Esophagus squamous epithelium (tissue), 5 donors: ENCODE results near the gene SPRR2D. TPM values are rescaled to one million over a fixed set of nuclear protein-coding genes. Genes with fewer than 3 reads are reported as not detected.

Experiments used
- DNase-seq: peaks from one replicate; lab custom pipeline; 2025; lab: John Stamatoyannopoulos, UW
- H3K27ac ChIP-seq, 4 donors: fragments of 200-600 bp; sonication (generic); one replicate each; pipeline ENCODE4 v1.5.1; 2016 to 2019; ENCODE audit warnings: mild to moderate bottlenecking in 1 of 4
- H3K27me3 ChIP-seq, 4 donors: fragments of 200-600 bp; sonication (generic); 1 replicate in 3 of 4; 2 replicates in 1 of 4; pipeline versions ENCODE4 v1.5.1 to v1.6.0; 2017 to 2021; ENCODE audit warnings: antibody characterized with exemption in 1 of 4
- H3K36me3 ChIP-seq, 3 donors: fragments of 200-600 bp; sonication (generic); one replicate each; pipeline ENCODE4 v1.5.1; 2016 to 2019
- H3K4me1 ChIP-seq, 3 donors: fragments of 200-600 bp; sonication (generic); one replicate each; pipeline ENCODE4 v1.5.1; 2017 to 2019
- H3K4me3 ChIP-seq, 4 donors: fragments of 200-600 bp; sonication (generic); 1 replicate in 3 of 4; 2 replicates in 1 of 4; pipeline ENCODE4 v1.5.1; 2016 to 2019; ENCODE audit warnings: mild to moderate bottlenecking in 2 of 4, moderate library complexity in 1 of 4
- H3K9me3 ChIP-seq, 3 donors: fragments of 200-600 bp; sonication (generic); one replicate each; pipeline ENCODE4 v1.5.1; 2016 to 2019
- POLR2A ChIP-seq, 4 donors: fragments of 450-650 bp; IDR thresholded peaks; one replicate each; pipeline ENCODE4 v1.6.1; 2017; ENCODE audit warnings: antibody characterized with exemption in 4 of 4, mild to moderate bottlenecking in 4 of 4, moderate library complexity in 3 of 4
- WGBS, 2 donors: methylation state at CpG; one replicate each; pipeline ENCODE4 v1.1.5; 2018; 5-methylcytosine and 5-hydroxymethylcytosine counted together
- intact Hi-C: fragments of 100-400 bp; cut with DNase I; formaldehyde crosslinking; loops from one replicate; pipeline ENCODE4 v1.15.0; 2022
- small RNA-seq, 4 donors: library from RNA; depleted of rRNA; stranded (forward); fragments of <200 nt; gene quantifications; one replicate each; pipeline ENCODE3, GENCODE V24; 2016
- total RNA-seq, 4 donors: library from RNA; depleted of rRNA; stranded (reverse); fragments of >200 nt; gene quantifications; one replicate each; pipeline ENCODE4 v1.1.0, GENCODE V29; 2016
- TF ChIP-seq, protein P1 (sequence below), 6 experiments: fragments of 450-650 bp in 4 of 6; fragments of 200-600 bp in 2 of 6; sonication (generic) in 2 of 6; IDR thresholded peaks; one replicate each; pipeline ENCODE4 v1.5.1; 2016 to 2019; ENCODE audit warnings: antibody characterized with exemption in 6 of 6, mild to moderate bottlenecking in 4 of 6, moderate library complexity in 4 of 6
- donor health status: DM: yes; HTN: yes; CAD: no.

The SPRR2D gene
- total RNA-seq, 4 donors from 2014 or later, result 8.2 to 1,680 (median 542) TPM

DNA sequence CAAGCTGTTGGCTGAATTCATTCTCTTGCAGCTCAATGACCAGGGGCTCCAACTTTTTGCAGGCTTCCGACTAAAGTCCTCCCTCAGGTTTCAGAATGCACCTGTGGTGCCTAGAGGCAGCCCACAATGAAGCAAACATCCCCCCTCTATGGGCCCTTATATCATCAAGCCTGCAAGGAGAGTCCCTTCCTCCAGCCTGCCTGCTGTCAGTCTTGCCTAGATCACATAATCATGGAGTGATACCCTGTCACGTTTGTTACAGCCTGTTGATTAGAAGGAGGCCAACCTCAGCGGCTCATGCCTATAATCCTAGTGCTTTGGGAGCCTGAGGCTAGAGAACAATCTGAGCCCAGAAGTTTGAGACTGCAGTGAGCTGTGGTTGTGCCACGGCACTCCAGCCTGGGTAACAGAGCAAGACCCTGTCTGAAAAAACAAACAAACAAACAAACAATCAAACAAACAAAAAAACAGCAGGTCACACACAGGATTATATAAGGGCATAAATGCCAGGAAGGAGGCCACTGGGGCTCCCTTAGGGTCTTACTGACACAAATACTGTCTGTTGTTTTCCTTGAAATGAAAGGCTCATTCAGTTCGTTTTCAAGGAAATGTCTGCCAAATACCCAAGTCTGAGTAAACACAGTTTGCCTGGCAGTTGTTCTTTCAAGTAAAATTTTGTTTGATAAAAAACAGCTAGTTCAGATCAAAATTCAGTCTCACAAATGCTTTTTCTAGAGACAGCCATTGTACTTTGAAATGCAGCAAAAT lies 44.1 kb downstream of the SPRR2D start:
- peaks cover 0 to 43% (median 0%) of the 10 kb centered on the region in 3 donors for H3K4me1 ChIP-seq
- H3K4me3 ChIP-seq, result no peak overlapping the region
- H3K27me3 ChIP-seq, result no peaks in the 10 kb centered on the region
- intact Hi-C loops, result no loop called here
- peak overlapping the region in 3 of 4 donors; percentile 2 to 56 (median 51) for H3K27ac ChIP-seq
- H3K9me3 ChIP-seq, result peaks cover 0 to 3% (median 0%) of the 10 kb centered on the region in 3 donors
- no peaks in the 10 kb centered on the region for H3K36me3 ChIP-seq
- 21 to 45% methylated on average over 2 to 4 of the region's 5 CpGs for WGBS, 2 donors
- DNase-seq, result no peak
- no peak for TF ChIP-seq POLR2A (IDR thresholded peaks at IDR 0.05)
- TF ChIP-seq, protein P1, sequence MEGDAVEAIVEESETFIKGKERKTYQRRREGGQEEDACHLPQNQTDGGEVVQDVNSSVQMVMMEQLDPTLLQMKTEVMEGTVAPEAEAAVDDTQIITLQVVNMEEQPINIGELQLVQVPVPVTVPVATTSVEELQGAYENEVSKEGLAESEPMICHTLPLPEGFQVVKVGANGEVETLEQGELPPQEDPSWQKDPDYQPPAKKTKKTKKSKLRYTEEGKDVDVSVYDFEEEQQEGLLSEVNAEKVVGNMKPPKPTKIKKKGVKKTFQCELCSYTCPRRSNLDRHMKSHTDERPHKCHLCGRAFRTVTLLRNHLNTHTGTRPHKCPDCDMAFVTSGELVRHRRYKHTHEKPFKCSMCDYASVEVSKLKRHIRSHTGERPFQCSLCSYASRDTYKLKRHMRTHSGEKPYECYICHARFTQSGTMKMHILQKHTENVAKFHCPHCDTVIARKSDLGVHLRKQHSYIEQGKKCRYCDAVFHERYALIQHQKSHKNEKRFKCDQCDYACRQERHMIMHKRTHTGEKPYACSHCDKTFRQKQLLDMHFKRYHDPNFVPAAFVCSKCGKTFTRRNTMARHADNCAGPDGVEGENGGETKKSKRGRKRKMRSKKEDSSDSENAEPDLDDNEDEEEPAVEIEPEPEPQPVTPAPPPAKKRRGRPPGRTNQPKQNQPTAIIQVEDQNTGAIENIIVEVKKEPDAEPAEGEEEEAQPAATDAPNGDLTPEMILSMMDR (IDR thresholded peaks at IDR 0.05), result no peak

GRCh38 chr1:152995842-152996241 lies 45.1 kb downstream of the SPRR2D start:
- Histone ChIP-seq H3K27me3 (no peaks in the 10 kb centered on the region), H3K9me3 (peaks cover 0 to 3% (median 0%) of the 10 kb centered on the region in 3 donors), H3K4me1 (peaks cover 0 to 42% (median 0%) of the 10 kb centered on the region in 3 donors), H3K27ac (no peak overlapping the region), H3K4me3 (no peak overlapping the region), H3K36me3 (no peaks in the 10 kb centered on the region)
- TF ChIP-seq, protein P1 (IDR thresholded peaks at IDR 0.05), result no peak
- no peak for TF ChIP-seq POLR2A (IDR thresholded peaks at IDR 0.05)
- no peak for DNase-seq
- WGBS, 2 donors, result 25 to 29% methylated on average over 1 of the region's 1 CpG
- intact Hi-C loops, result no loop called here

GRCh38 chr1:152993186-152993585 lies 47.7 kb downstream of the SPRR2D start:
- no peaks in the 10 kb centered on the region for H3K27me3 ChIP-seq
- peaks cover 0 to 17% (median 0%) of the 10 kb centered on the region in 3 donors for H3K4me1 ChIP-seq
- H3K36me3 ChIP-seq, result no peaks in the 10 kb centered on the region
- intact Hi-C loops, result no loop called here
- no peak for DNase-seq
- H3K27ac ChIP-seq, result no peak overlapping the region
- TF ChIP-seq POLR2A (IDR thresholded peaks at IDR 0.05), result no peak
- TF ChIP-seq, protein P1 (IDR thresholded peaks at IDR 0.05), result no peak
- H3K9me3 ChIP-seq, result peaks cover 0 to 3% (median 0%) of the 10 kb centered on the region in 3 donors
- 77 to 83% methylated on average over 5 to 6 of the region's 6 CpGs for WGBS, 2 donors
- H3K4me3 ChIP-seq, result no peak overlapping the region

Small RNA genes within 50 kb of the gene (small RNA-seq; reads per million reads assigned to genes)
- gene AL356867.1 (0 to 0.18 (median 0) reads per million in 4 donors), gene RF00322 (0 reads per million in 4 donors)

Other genes starting within 250 kb of the SPRR2D start
- gene LCE1D, start 244.4 kb downstream of the SPRR2D start, total RNA-seq, result not detected
- gene LCE1C, start 234.5 kb downstream of the SPRR2D start, total RNA-seq, result under 1 TPM in 1 of 4 donors, not detected in 3; 0.57 TPM
- not detected for gene LCE1B, start 229.1 kb downstream of the SPRR2D start, total RNA-seq
- not detected for gene LCE1A, start 213.6 kb downstream of the SPRR2D start, total RNA-seq
- gene LCE6A, start 198.3 kb downstream of the SPRR2D start, total RNA-seq, result not detected
- gene LCE7A, start 181.1 kb downstream of the SPRR2D start, total RNA-seq, result not detected
- not detected for gene SMCP, start 162.8 kb downstream of the SPRR2D start, total RNA-seq
- 100 to 1,000 TPM; 155 to 336 (median 262) TPM for gene IVL, start 132.6 kb downstream of the SPRR2D start, total RNA-seq
- 1 to 10 TPM in 2 of 4 donors, not detected in 2; 1.3 to 2.2 TPM for gene SPRR5, start 93.9 kb downstream of the SPRR2D start, total RNA-seq
- gene SPRR4, start 70.5 kb downstream of the SPRR2D start, total RNA-seq, result 1 to 10 TPM in 2 of 4 donors, under 1 TPM in 1, not detected in 1; 0.64 to 6.4 (median 1.3) TPM
- gene SPRR1A, start 57.0 kb downstream of the SPRR2D start, total RNA-seq, result 1,000 to 10,000 TPM in 1 of 4 donors, 100 to 1,000 TPM in 2, 10 to 100 TPM in 1; 57.4 to 1,951 (median 348) TPM
- gene SPRR3, start 39.4 kb downstream of the SPRR2D start, total RNA-seq, result over 10,000 TPM in 1 of 4 donors, 1,000 to 10,000 TPM in 3; 7,283 to 22,357 (median 8,768) TPM
- gene SPRR1B, start 9.9 kb downstream of the SPRR2D start, total RNA-seq, result 1,000 to 10,000 TPM in 1 of 4 donors, 100 to 1,000 TPM in 3; 102 to 3,090 (median 871) TPM
- 1,000 to 10,000 TPM in 3 of 4 donors, 10 to 100 TPM in 1; 60.3 to 5,271 (median 1,851) TPM for gene SPRR2A, start 16.4 kb upstream of the SPRR2D start, total RNA-seq
- gene SPRR2B, start 30.5 kb upstream of the SPRR2D start, total RNA-seq, result 10 to 100 TPM in 1 of 4 donors, 1 to 10 TPM in 2, not detected in 1; 1.9 to 99.4 (median 7.0) TPM
- gene SPRR2E, start 53.4 kb upstream of the SPRR2D start, total RNA-seq, result 1,000 to 10,000 TPM in 1 of 4 donors, 100 to 1,000 TPM in 2, 1 to 10 TPM in 1; 4.0 to 3,177 (median 449) TPM
- gene SPRR2F, start 72.4 kb upstream of the SPRR2D start, total RNA-seq, result 1,000 to 10,000 TPM in 1 of 4 donors, 100 to 1,000 TPM in 1, 10 to 100 TPM in 1, under 1 TPM in 1; 0.76 to 1,391 (median 149) TPM
- gene SPRR2G, start 109.8 kb upstream of the SPRR2D start, total RNA-seq, result 1 to 10 TPM in 1 of 4 donors, not detected in 3; 9.0 TPM
- gene LELP1, start 162.3 kb upstream of the SPRR2D start, total RNA-seq, result not detected
- not detected for gene PRR9, start 176.5 kb upstream of the SPRR2D start, total RNA-seq
- gene LORICRIN, start 218.6 kb upstream of the SPRR2D start, total RNA-seq, result not detected